HG03571 (cell line): ENCODE data around the gene VRK2.
"Not testable (repeated sequence)": the region's sequence is repeated elsewhere in the genome, so short reads cannot be mapped to it uniquely, and the experiment has no call there.

Experiments used
- ATAC-seq: cut with Tn5 transposase; IDR thresholded peaks from one replicate; pipeline ENCODE4 v1.9.1; 2021; ENCODE audit not compliant: unreplicated experiment

VRK2 gene

GRCh38 chr2:58107803-58108710 is 61.5 kb downstream of the VRK2 start:
- no peak for ATAC-seq

DNA sequence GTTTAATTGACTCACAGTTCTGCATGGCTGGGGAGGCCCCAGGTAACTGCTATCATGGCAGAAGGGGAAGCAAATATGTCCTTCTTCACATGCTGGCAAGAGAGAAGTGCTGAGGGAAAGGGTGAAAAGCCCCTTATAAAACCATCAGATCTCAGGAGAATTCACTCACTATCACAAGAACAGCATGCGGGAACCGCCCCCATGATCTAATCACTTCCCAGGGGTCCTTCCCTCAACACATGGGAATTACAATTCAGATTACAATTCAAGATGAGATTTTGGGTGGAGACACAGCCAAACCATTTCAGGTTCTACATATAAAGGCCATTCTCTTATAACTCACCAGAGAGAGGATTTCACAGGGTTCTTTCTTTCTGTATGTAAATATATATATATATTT is 62.9 kb downstream of the VRK2 start:
- ATAC-seq = no peak

- no peak for ATAC-seq
Observed at GRCh38 chr2:58110765-58111164, 64.2 kb downstream of the VRK2 start.

- not testable (repeated sequence) for ATAC-seq
Observed at GRCh38 chr2:58113563-58113962, 67.0 kb downstream of the VRK2 start.

- ATAC-seq = no peak
Observed at GRCh38 chr2:58120626-58121229, 74.1 kb downstream of the VRK2 start.

GRCh38 chr2:58122040-58122439 is 75.4 kb downstream of the VRK2 start:
- no peak for ATAC-seq

DNA sequence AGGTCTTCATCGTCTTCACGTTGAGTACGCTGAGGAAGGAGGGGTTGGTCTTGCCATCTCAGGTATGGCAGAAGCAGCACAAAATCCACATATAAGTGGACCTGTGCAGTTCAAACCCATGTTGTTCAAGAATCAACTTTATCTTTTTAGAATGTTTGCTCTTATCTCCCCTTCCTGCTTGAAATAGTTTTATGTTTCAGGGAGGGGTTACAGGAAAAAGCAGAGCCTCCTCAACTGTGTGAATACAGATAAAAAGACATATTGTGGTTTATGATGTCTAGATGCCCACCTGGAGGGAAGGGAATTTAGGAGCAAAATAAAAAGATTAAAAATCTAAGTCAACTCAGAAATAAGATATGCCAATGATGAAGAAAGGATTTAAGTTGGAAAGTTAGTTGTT is 75.9 kb downstream of the VRK2 start:
- ATAC-seq = no peak

DNA sequence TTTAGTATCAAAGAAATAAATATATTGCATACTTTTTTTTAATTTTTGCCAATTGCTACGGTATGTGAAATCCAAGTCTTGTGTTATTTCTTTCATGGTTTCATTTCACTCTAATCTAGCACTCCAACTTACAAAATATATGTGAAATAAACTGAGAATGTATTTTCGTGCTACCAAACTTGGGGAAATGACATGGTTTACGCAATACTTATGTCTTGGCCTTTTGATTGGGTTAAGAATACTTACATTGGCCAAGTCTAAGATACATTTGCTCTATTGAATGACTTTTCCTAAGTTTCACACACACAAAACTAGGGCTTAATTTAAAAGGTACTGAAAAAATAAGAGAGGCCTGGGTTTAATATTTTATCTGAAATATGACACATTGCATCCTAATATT is 80.5 kb downstream of the VRK2 start:
- ATAC-seq = no peak

DNA sequence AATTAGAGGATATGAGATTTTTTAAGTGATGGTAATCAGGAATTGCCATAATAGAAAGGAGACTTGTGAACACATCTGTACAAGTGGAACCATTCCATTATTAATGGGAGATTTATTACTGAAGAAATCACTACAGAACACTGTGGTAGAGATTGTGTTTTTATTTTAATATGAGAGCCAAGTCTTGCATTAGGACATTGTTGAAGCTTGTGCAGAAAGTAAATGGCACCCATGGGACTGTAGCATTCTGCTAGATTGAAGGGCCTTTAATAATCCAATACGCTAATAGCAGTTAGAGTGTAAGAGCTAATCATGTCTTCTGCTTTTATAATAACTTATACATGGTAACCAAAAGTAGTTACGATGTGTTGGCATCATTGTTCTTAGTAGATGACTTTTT is 83.6 kb downstream of the VRK2 start:
- ATAC-seq = no peak

DNA sequence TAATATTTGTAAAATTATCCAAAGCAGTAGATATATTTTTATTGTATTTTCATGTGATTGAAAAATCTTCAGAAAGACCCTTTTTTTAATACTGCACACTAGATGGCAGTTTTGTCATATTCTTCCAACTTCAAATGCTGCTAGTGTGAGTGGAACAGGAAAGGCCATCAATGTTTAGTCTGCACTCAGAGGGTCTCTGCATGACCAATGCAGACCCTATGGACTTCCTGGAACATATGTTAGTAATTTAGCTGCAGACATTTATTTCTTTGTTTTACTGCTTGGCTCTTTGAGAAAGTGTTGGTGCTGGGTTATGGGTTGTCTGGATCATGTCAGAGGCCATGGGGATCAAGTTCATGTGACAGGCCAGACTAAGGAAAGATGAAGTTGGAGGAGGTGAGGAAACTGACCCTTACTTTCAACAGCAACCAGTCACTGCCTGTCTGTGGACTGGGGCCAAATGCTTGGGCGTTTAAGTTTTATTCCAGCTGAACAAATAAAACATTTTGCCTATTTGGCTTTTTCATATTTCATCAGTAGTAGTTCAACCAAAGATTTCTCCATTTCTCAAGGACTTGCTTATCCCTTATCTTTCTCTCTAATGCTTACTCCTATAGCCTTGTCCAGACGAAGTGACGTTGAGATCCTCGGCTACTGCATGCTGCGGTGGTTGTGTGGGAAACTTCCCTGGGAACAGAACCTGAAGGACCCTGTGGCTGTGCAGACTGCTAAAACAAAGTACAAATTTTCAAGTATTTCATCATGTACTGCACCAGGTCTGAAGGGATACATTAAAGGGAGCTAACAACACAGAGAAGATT is 84.8 kb downstream of the VRK2 start:
- ATAC-seq = no peak

DNA sequence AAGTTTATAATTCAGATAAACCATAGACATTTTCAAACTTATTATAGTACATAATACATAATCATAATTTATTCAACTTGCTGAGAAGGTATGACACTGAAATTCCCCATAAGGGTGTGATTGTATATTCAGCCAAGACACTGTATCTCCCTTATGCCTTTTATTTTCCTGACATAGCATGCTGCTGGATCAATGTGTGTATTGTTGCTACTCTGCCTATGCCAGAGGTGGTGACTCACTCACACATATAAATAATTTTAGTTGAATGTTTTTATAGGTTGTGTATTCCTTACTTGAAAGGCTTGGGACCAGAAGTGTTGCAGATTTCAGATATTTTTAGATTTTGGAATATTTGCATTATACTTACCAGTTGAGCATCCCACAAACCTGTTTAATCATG is 86.8 kb downstream of the VRK2 start:
- no peak for ATAC-seq

DNA sequence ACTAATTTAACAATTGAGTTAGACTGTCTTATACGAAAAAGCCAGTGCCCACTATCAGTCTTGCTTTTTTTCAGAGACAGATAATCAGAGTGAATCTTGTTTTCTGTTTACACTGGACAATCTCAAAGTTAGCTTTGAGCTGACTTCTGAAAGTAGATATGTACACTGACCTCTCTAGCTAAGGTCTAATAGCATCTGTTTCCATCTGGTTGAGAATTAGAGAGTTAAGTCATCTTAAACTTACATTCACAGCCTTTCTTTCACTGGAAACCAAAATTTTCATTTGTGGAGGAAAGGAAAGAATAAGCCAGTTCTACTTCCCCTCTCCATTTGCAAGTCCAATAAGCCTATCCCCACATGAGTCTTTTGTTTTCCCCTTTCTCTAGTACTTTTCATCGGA is 89.3 kb downstream of the VRK2 start:
- ATAC-seq = no peak

GRCh38 chr2:58137221-58137620 is 90.6 kb downstream of the VRK2 start:
- no peak for ATAC-seq

GRCh38 chr2:58137856-58138255 is 91.2 kb downstream of the VRK2 start:
- ATAC-seq = no peak

DNA sequence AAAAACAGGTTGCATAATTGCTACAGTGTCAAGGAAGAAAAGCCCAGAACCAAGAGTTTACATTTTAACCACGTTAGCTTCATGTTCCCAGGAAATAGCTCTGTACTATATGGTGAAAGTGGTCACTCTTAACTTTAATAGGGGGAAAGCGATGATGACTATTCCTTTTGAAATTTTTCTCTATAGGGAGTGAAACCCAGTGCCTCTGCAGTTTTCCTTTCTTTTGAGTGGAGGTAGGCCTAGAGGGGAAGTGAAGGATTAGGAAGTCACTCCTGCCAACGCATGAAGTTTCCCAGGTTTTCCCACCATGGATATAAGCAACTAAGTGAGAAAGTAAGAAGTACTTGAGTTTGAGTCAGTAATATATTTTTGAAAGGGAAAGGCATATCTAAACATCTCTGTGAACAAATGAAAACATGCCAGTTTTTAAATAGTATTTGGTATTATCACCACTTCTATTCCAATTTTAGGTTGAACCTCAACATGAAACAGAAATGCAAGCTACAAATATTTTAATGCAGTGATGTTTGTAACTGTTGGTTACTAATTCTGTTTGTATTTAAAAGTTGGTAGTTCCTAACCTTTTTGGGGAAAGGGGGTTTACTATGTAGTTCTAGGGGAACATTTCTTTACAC is 91.9 kb downstream of the VRK2 start:
- ATAC-seq = no peak

DNA sequence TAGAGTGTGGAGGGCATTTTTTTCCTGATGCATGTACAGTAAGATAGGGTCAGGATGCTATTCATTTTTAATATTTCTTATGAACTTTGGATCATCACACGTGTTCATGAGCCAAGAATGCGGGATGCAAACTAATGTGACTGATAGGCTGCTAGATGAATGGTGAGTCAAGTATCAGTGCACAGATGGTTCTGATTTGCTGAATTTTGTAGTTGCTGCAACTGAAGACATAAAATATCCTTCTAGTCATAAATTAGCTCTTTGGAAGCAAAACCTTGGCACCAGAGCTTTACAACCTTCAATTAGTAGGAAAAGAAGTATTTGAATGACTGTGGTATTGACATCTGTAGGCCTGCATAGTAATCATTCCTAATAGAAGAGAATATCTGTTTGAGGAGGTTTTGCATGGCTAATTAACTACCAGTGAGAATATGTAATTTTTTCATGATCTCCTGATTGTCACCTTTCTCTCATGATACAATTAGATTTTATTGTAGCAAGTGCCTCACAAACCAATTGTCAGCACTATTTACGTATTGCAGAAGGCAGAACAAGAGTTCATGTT is 94.0 kb downstream of the VRK2 start:
- ATAC-seq = no peak

- not testable (repeated sequence) for ATAC-seq
Observed at GRCh38 chr2:58145769-58146168, 99.2 kb downstream of the VRK2 start.

DNA sequence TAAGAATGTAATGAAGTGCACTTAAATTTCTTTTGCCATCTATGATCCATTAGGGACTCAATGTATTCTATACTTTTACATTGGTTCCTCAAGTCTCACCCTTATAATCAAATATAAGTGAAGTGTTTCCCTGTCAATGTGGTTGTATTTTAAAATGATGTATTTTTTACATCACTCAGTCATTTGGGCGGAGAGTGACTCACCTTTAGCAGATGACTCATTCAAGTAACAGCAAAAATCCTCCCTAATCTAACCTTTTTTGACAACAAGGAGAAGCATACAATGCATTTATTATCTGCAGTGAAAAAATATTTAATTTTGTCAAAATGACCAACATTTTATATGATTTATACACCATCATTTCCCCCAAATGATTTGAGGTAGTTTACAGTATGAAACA is 100.1 kb downstream of the VRK2 start:
- no peak for ATAC-seq

DNA sequence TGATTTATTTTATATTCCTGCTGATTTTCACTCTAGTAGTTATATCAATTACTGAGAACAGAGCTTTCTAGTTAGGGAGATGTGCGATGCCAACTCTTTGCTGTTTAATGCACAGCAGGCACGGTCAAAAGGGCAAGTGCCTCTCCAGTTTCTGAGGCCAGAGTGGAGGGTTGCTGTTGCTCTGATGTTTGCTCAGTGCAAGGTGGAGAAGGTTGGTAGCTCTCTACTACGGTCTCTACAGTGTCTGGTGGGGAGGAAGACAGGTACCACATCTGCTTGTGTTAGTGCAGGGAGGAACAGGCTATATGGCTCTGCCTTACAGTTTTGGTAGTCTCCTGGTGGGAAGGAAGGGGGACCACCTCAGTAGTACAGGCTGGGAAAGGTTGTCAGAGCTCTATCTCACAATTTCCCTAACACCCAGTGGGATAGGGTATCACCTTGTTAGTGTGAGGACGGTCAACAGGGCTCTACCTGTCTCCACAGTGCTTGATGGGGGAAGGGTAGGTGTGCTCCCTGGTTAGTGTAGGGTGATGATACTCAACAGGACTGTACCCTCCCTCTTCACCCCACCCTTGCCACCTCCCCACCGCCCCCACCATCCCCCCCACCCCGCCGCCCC is 108.7 kb downstream of the VRK2 start:
- ATAC-seq = no peak

DNA sequence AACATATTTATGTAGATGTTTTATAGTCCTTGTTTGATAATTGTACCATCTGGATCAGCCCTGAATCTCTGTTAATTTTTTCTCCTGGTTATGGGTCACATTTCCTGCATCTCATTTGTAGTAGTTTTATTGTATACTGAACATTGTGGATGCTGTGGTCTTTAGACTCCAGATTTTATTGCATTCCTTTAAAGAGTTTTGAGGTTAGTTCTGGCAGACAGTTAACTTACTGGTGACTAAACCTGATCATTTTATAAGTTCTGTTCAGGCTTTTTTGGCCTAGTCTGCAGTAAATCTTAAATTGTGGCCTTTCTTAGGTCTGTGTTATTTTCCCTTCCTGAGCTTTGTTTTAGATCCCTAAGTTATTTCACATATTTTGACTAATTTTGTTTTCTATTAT is 110.2 kb downstream of the VRK2 start:
- no peak for ATAC-seq
